Measurements from ENCODE around the gene SLC25A21.

The SLC25A21 gene

GRCh38 chr14:37170993-37171392 is 1.4 kb downstream of the SLC25A21 start:
- Histone ChIP-seq H2BK15ac (ENCODE audit: low read length) (no peak overlapping the region), H2BK5ac (ENCODE audit: low read length) (no peak overlapping the region), H3K4me3 (ENCODE audit: low read length in 2 of 2) (no peak overlapping the region), H3K4ac (ENCODE audit: low read length) (no peak overlapping the region), H2AK5ac (ENCODE audit: low read depth, low read length) (no peak overlapping the region), H2BK12ac (ENCODE audit: low read length) (no peak overlapping the region), H2AFZ (ENCODE audit: low read length) (no peak overlapping the region), H3K14ac (ENCODE audit: low read length) (no peak overlapping the region), H3K18ac (ENCODE audit: low read length) (no peak overlapping the region), H4K91ac (ENCODE audit: low read depth, low read length, poor library complexity) (no peak overlapping the region), H3K36me3 (replicated peaks in 1 of 2; ENCODE audit: control insufficient read depth in 2 of 2, insufficient read depth in 2 of 2, low read length in 2 of 2) (no peaks in the 10 kb centered on the region), H4K8ac (ENCODE audit: low read depth, low read length) (no peak overlapping the region), H3K27me3 (ENCODE audit: control insufficient read depth in 3 of 3, insufficient read depth in 3 of 3, low read depth in 1 of 3, low read length in 3 of 3) (no peaks in the 10 kb centered on the region), H3K4me2 (ENCODE audit: insufficient read depth, low read length, poor library complexity, severe bottlenecking) (no peak overlapping the region), H2BK120ac (ENCODE audit: low read depth, low read length) (no peak overlapping the region), H3K9ac (ENCODE audit: low read depth, low read length, poor library complexity) (no peak overlapping the region), H3K23ac (ENCODE audit: low read depth, low read length, poor library complexity) (no peak overlapping the region), H3K27ac (replicated peaks; ENCODE audit: low read length) (no peak overlapping the region), H3K79me1 (ENCODE audit: low read depth, low read length) (no peaks in the 10 kb centered on the region), H3K9me3 (replicated peaks in 1 of 2; ENCODE audit: control insufficient read depth in 2 of 2, insufficient read depth in 1 of 2, low read depth in 1 of 2, low read length in 2 of 2) (no peaks in the 10 kb centered on the region), H3K4me1 (ENCODE audit: control insufficient read depth in 2 of 2, insufficient read depth in 1 of 2, low read depth in 1 of 2, low read length in 2 of 2) (peaks cover 0 to 5% of the 10 kb centered on the region in 2 donors)
- WGBS, 2 donors (ENCODE audit: extremely low coverage in 2 of 2, insufficient read length in 2 of 2, insufficient replicate concordance in 1 of 2) = no CpG with 5 or more reads among the region's 10 CpGs
- DNase-seq (ENCODE audit: low spot score) = no peak

- H3K27ac ChIP-seq (replicated peaks; ENCODE audit: low read length) = no peak overlapping the region
- peaks cover 0 to 5% of the 10 kb centered on the region in 2 donors for H3K4me1 ChIP-seq (ENCODE audit: control insufficient read depth in 2 of 2, insufficient read depth in 1 of 2, low read depth in 1 of 2, low read length in 2 of 2)
Observed at GRCh38 chr14:37170237-37170636, 2.2 kb downstream of the SLC25A21 start.

GRCh38 chr14:37168721-37169120 is 3.7 kb downstream of the SLC25A21 start:
- Histone ChIP-seq H2BK5ac (ENCODE audit: low read length) (no peak overlapping the region), H3K9ac (ENCODE audit: low read depth, low read length, poor library complexity) (no peak overlapping the region), H3K27ac (replicated peaks; ENCODE audit: low read length) (no peak overlapping the region), H2BK12ac (ENCODE audit: low read length) (no peak overlapping the region), H3K14ac (ENCODE audit: low read length) (no peak overlapping the region), H2BK15ac (ENCODE audit: low read length) (no peak overlapping the region), H3K4me2 (ENCODE audit: insufficient read depth, low read length, poor library complexity, severe bottlenecking) (no peak overlapping the region), H2BK120ac (ENCODE audit: low read depth, low read length) (no peak overlapping the region), H4K91ac (ENCODE audit: low read depth, low read length, poor library complexity) (no peak overlapping the region), H3K4me1 (ENCODE audit: control insufficient read depth in 2 of 2, insufficient read depth in 1 of 2, low read depth in 1 of 2, low read length in 2 of 2) (peaks cover 0 to 5% of the 10 kb centered on the region in 2 donors), H3K18ac (ENCODE audit: low read length) (no peak overlapping the region), H3K27me3 (ENCODE audit: control insufficient read depth in 3 of 3, insufficient read depth in 3 of 3, low read depth in 1 of 3, low read length in 3 of 3) (no peaks in the 10 kb centered on the region), H3K9me3 (replicated peaks in 1 of 2; ENCODE audit: control insufficient read depth in 2 of 2, insufficient read depth in 1 of 2, low read depth in 1 of 2, low read length in 2 of 2) (no peaks in the 10 kb centered on the region), H3K36me3 (replicated peaks in 1 of 2; ENCODE audit: control insufficient read depth in 2 of 2, insufficient read depth in 2 of 2, low read length in 2 of 2) (no peaks in the 10 kb centered on the region), H2AK5ac (ENCODE audit: low read depth, low read length) (no peak overlapping the region), H4K8ac (ENCODE audit: low read depth, low read length) (no peak overlapping the region), H3K23ac (ENCODE audit: low read depth, low read length, poor library complexity) (no peak overlapping the region), H3K4me3 (ENCODE audit: low read length in 2 of 2) (no peak overlapping the region), H3K4ac (ENCODE audit: low read length) (no peak overlapping the region), H3K79me1 (ENCODE audit: low read depth, low read length) (no peaks in the 10 kb centered on the region), H2AFZ (ENCODE audit: low read length) (no peak overlapping the region)
- no peak for DNase-seq (ENCODE audit: low spot score)
- no CpG with 5 or more reads among the region's 4 CpGs for WGBS, 2 donors (ENCODE audit: extremely low coverage in 2 of 2, insufficient read length in 2 of 2, insufficient replicate concordance in 1 of 2)

More at GRCh38 chr14:37170237-37170636, 2.2 kb downstream of the SLC25A21 start:
- Histone ChIP-seq H3K27me3 (ENCODE audit: control insufficient read depth in 3 of 3, insufficient read depth in 3 of 3, low read depth in 1 of 3, low read length in 3 of 3) (no peaks in the 10 kb centered on the region), H3K14ac (ENCODE audit: low read length) (no peak overlapping the region), H3K9ac (ENCODE audit: low read depth, low read length, poor library complexity) (no peak overlapping the region), H3K79me1 (ENCODE audit: low read depth, low read length) (no peaks in the 10 kb centered on the region), H2BK15ac (ENCODE audit: low read length) (no peak overlapping the region), H2AFZ (ENCODE audit: low read length) (no peak overlapping the region), H2BK5ac (ENCODE audit: low read length) (no peak overlapping the region), H3K4me2 (ENCODE audit: insufficient read depth, low read length, poor library complexity, severe bottlenecking) (no peak overlapping the region), H2AK5ac (ENCODE audit: low read depth, low read length) (no peak overlapping the region), H4K91ac (ENCODE audit: low read depth, low read length, poor library complexity) (no peak overlapping the region), H2BK120ac (ENCODE audit: low read depth, low read length) (no peak overlapping the region), H3K36me3 (replicated peaks in 1 of 2; ENCODE audit: control insufficient read depth in 2 of 2, insufficient read depth in 2 of 2, low read length in 2 of 2) (no peaks in the 10 kb centered on the region), H4K8ac (ENCODE audit: low read depth, low read length) (no peak overlapping the region), H3K4ac (ENCODE audit: low read length) (no peak overlapping the region), H2BK12ac (ENCODE audit: low read length) (no peak overlapping the region), H3K9me3 (replicated peaks in 1 of 2; ENCODE audit: control insufficient read depth in 2 of 2, insufficient read depth in 1 of 2, low read depth in 1 of 2, low read length in 2 of 2) (no peaks in the 10 kb centered on the region), H3K4me3 (ENCODE audit: low read length in 2 of 2) (no peak overlapping the region), H3K23ac (ENCODE audit: low read depth, low read length, poor library complexity) (no peak overlapping the region), H3K18ac (ENCODE audit: low read length) (no peak overlapping the region)
- no CpG with 5 or more reads among the region's 8 CpGs for WGBS, 2 donors (ENCODE audit: extremely low coverage in 2 of 2, insufficient read length in 2 of 2, insufficient replicate concordance in 1 of 2)
- DNase-seq (ENCODE audit: low spot score) = no peak

- no peaks in the 10 kb centered on the region for H3K36me3 ChIP-seq (replicated peaks in 1 of 2; ENCODE audit: control insufficient read depth in 2 of 2, insufficient read depth in 2 of 2, low read length in 2 of 2)
- H2AK5ac ChIP-seq (ENCODE audit: low read depth, low read length) = no peak overlapping the region
- no peaks in the 10 kb centered on the region for H3K9me3 ChIP-seq (replicated peaks in 1 of 2; ENCODE audit: control insufficient read depth in 2 of 2, insufficient read depth in 1 of 2, low read depth in 1 of 2, low read length in 2 of 2)
- no peaks in the 10 kb centered on the region for H3K4me1 ChIP-seq (ENCODE audit: control insufficient read depth in 2 of 2, insufficient read depth in 1 of 2, low read depth in 1 of 2, low read length in 2 of 2)
- no peak overlapping the region for H2AFZ ChIP-seq (ENCODE audit: low read length)
- H3K18ac ChIP-seq (ENCODE audit: low read length) = no peak overlapping the region
- no CpG with 5 or more reads among the region's 10 CpGs for WGBS, 2 donors (ENCODE audit: extremely low coverage in 2 of 2, insufficient read length in 2 of 2, insufficient replicate concordance in 1 of 2)
- no peak overlapping the region for H3K14ac ChIP-seq (ENCODE audit: low read length)
- H3K4ac ChIP-seq (ENCODE audit: low read length) = no peak overlapping the region
- H2BK5ac ChIP-seq (ENCODE audit: low read length) = no peak overlapping the region
- H2BK15ac ChIP-seq (ENCODE audit: low read length) = no peak overlapping the region
- H3K4me2 ChIP-seq (ENCODE audit: insufficient read depth, low read length, poor library complexity, severe bottlenecking) = no peak overlapping the region
- H4K8ac ChIP-seq (ENCODE audit: low read depth, low read length) = no peak overlapping the region
- H3K79me1 ChIP-seq (ENCODE audit: low read depth, low read length) = no peaks in the 10 kb centered on the region
- no peak for DNase-seq (ENCODE audit: low spot score)
- H3K9ac ChIP-seq (ENCODE audit: low read depth, low read length, poor library complexity) = no peak overlapping the region
- no peak overlapping the region for H2BK12ac ChIP-seq (ENCODE audit: low read length)
- H3K27me3 ChIP-seq (ENCODE audit: control insufficient read depth in 3 of 3, insufficient read depth in 3 of 3, low read depth in 1 of 3, low read length in 3 of 3) = no peaks in the 10 kb centered on the region
- H3K27ac ChIP-seq (replicated peaks; ENCODE audit: low read length) = no peak overlapping the region
- H2BK120ac ChIP-seq (ENCODE audit: low read depth, low read length) = no peak overlapping the region
- no peak overlapping the region for H3K23ac ChIP-seq (ENCODE audit: low read depth, low read length, poor library complexity)
- H4K91ac ChIP-seq (ENCODE audit: low read depth, low read length, poor library complexity) = no peak overlapping the region
- H3K4me3 ChIP-seq (ENCODE audit: low read length in 2 of 2) = no peak overlapping the region
Observed at GRCh38 chr14:37167151-37168047, 5.0 kb downstream of the SLC25A21 start.

Measured in neuronal stem cell (in vitro differentiated cells).